Activated CD8-positive, alpha-beta memory T cell treated with anti-CD3 and anti-CD28 coated beads, Interleukin-2, amount 50 U/mL, for 48 hours (primary cell): ENCODE results near the gene SERPINB8.

ENCODE experiments used
- DNase-seq: peaks from one replicate; pipeline ENCODE4 v3.0.0-alpha.2; 2020

Gene SERPINB8

DNA sequence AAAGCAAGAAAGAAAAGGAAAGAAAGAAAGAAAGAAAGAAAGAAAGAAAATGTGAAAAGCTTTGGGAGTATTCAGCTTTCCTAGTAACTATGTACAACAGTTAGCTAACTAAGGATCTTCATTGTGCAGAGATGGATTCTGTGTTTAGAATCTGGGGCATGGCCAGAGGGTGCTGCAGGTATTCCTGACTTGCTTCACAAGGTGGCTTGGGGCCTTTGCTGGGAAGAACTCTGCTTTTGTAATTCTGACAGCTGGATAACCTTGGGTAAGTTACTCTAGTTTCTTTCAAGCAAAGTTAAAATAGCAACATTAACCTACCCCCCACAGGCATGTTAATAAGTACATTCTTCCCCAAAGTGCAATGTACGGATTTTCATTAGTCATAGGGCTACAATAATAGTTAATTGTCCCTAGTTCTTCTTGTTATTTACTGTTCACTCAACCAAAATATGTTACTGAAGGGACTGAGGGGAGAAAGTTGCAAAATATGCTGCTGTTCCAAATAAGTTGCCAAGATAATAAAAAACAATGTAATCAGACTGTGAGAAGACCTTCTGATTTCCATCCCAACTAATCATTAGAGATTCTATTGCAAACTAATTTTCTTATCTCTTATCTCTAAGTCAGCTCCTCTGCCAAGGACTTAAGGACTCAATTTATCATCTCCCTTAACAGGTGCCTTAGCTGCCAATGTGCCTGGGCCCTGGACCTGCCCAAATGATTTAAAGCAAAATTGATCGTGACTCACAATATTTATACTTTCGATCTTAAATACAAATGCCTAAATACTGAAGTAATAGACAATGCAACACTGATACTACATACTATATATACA is 50.3 kb downstream of the SERPINB8 start:
- no peak for DNase-seq

DNA sequence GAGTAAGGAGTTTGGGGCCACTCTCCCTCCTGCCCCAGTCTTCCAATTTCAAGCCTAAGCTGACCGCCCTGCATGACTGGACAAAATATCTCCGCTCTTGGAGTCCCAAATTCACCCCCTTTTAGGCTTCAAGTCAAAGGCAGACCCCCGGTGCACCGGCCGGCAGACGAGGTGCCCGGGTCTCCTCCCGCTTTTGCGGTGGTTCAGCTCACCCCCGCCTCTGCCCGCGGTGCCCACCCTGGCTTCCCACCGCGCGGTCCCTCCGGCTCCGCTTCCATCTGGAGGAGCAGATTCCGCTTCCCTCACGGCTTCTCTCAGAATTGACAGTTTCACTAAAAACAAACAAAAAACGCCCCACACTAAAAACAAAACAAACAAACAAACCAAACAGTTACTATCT is 56.5 kb downstream of the SERPINB8 start:
- no peak for DNase-seq

DNA sequence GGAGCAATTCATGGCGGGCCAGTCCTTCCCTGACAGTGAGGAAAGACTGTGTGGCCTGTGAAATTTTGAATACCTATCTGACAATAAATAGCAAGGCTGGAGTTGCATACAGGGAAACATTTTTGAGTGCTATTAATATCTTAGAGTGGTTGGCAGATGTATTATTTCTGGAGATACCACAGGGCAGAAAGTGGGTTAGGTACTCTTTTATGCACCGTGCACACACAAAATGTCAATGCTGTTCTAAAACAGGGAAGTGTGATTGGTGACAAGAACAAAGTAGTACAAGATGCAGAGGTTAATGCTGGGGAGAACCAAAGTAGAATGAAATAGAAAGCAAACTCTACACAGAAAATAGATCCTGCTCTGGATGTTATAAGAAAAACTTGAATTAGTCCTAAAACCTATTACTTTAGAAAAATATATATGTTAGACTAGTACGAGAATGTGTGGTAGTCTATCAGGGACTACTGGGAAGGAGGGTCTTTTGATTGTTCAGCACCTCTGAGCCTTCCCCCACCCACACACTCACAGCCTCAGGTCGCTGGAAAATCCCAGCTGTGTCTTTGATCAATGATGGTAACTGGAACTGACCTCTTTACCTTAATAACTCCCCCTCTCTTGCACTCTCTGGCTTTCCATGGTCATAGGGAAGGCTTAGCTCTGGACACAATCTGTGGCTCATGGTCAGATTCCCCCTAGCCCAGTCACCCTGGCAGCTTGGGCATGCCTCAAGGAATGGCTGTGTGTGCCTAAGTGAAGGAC is 58.2 kb downstream of the SERPINB8 start:
- DNase-seq = no peak

DNA sequence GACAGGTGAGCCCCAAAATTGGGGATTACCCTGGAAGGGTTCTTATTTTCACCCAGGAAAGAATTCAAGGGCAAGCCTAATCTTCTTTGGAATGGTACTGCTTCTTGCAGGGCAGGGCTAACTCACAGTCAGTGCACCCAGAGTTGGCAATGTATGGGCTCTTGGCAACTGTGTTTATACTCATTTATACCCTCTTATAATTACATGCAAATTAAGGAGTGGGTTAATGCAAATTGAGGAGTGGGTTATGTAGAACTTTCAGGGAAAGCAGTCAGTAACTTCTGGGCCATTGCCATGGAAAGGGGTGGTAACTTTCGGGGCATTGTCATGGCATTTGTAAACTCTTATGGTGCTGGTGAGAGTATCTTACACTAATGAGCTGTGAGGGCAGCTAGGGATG is 59.2 kb downstream of the SERPINB8 start:
- no peak for DNase-seq

DNA sequence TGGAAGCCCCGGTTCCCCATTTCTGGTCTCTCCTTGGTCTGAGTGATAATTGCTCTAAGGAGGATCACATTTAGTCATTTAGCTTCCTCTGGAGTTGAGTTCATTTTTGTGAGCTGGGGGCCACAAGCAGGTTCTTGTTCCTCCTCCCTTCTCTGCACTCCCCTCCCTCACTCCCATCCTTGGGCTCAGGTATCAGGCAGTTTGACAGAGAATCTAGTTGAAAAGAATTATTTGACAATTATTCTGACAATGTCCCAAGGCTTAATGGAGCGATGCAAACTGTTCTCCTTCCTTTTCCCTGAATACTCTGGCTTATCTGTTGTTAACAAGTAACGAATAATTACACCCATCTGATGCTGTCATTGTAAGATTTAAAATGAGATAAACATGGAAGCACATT is 61.5 kb downstream of the SERPINB8 start:
- DNase-seq = no peak

DNA sequence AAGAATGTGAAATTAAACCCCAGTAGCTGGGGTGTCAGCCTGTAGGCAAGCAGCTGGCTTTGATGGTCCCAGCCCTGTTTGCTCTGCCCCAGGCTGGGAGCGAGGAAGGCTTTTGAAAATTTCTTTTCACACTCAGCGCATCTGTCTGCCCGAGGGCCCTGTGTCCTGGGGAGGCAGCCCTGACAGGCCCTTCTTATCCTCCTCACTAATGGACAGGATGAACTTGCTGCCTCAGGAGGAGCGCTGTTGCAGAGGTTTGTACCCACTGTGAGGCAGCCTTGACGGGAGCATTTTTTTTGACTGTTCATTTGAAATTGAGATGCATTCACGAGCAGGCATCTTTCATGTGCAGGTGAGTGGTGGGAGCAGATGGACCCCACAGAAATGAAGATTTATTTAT is 62.4 kb downstream of the SERPINB8 start:
- DNase-seq = no peak

DNA sequence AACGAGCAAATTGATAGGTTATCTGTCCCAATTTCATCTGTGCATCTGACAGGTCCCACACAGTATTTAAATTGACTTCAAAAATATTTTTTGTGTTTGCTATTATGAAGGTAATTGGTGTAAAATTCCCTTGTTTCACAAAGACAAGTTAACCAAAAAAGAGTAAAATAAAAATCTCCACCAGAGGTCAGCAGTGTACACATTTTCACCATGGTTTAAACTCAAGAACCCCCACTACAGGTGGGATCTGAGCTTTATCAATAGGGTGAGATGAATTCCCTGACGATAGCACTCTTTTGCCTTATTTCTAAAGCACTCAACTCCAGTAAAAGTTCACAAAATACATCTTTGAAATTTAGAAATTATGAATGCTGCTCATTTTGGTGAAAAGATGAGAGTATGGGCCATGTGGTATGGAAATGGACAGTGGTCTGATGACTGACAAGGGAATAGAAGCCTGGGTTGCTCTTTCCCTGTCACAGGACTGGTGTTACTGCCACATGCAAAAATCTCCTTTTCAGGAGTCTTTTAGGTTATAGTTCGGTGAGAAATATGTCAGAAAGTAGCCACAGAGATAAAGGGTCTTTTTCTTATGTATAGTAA is 68.0 kb downstream of the SERPINB8 start:
- DNase-seq = no peak
